K562 (cell line): Measurements from ENCODE around the gene CLDN10. TPM values are rescaled to one million over a fixed set of nuclear protein-coding genes. Genes with fewer than 3 reads are reported as not detected.

Experiments
- ATAC-seq: fragments of 200-7000 bp; cut with Tn5 transposase; 3 replicates; pipeline ENCODE4 v1.9.1; 2020; ENCODE audit warnings: moderate library complexity
- BruUV-seq: library from RNA; stranded (reverse); fragments of 400-500 nt; replicated peaks from 2 replicates; lab custom pipeline; 2021; lab: Mats Ljungman, UMichigan
- CTCF ChIA-PET: fragments of 300-600 bp; formaldehyde crosslinking; extraction: SDS; loops from one replicate; lab custom pipeline; 2021; ENCODE audit warnings: low intra/inter-chr PET ratio; lab: Yijun Ruan, JAX
- POLR2A ChIA-PET: fragments of 300-600, 350-650 bp; sonication (Branson Sonifier 250); formaldehyde crosslinking; extraction: SDS; loops from one replicate; lab custom pipeline; 2021; ENCODE audit warnings: antibody characterized with exemption, inconsistent platforms; lab: Yijun Ruan, JAX
- DNase-seq, 4 experiments: peaks; one replicate each; pipeline versions ENCODE4 v3.0.0 to v3.0.0-alpha.2; 2011 to 2018; ENCODE audit warnings: low spot score in 3 of 4, mixed read lengths in 3 of 4; ENCODE audit errors: extremely low read depth in 1 of 4
- FAIRE-seq: peaks from 2 replicates; lab custom pipeline; 2011; peaks lifted over from hg19 to GRCh38; lab: Jason Lieb, UNC
- H2AFZ ChIP-seq: 2 replicates; pipeline ENCODE4 v1.6.0; 2011; ENCODE audit warnings: low read depth, low read length, control low read depth, inconsistent platforms
- H3K27ac ChIP-seq: fragments of 200-600 bp; 3 replicates; pipeline ENCODE4 v1.8.0; 2011; ENCODE audit warnings: low read depth, mild to moderate bottlenecking, control low read depth, inconsistent platforms, low read length, moderate library complexity, mixed read lengths; ENCODE audit errors: extremely low read depth
- H3K27me3 ChIP-seq, 2 experiments: fragments of 300-600 bp in 1 of 2; 2 replicates in 1 of 2; 3 replicates in 1 of 2; pipeline versions ENCODE4 v1.6.0 to v1.8.0; 2011; ENCODE audit warnings: inconsistent platforms in 2 of 2, low read length in 2 of 2, mild to moderate bottlenecking in 1 of 2, mixed read lengths in 1 of 2, moderate library complexity in 1 of 2; ENCODE audit not compliant: control insufficient read depth in 2 of 2, insufficient read depth in 2 of 2
- H3K36me3 ChIP-seq: fragments of 300-600 bp; 3 replicates; pipeline ENCODE4 v1.8.0; 2011; ENCODE audit warnings: mild to moderate bottlenecking, low read length, inconsistent platforms; ENCODE audit not compliant: control insufficient read depth, insufficient read depth
- H3K4me1 ChIP-seq, 2 experiments: fragments of 200-600 bp in 1 of 2; replicated peaks in 1 of 2; 2 replicates in 1 of 2; 3 replicates in 1 of 2; pipeline versions ENCODE4 v1.5.1 to v1.8.0; 2011; ENCODE audit warnings: inconsistent platforms in 2 of 2, low read length in 2 of 2, mild to moderate bottlenecking in 1 of 2, mixed read lengths in 1 of 2, moderate library complexity in 1 of 2; ENCODE audit not compliant: control insufficient read depth in 2 of 2, insufficient read depth in 2 of 2
- H3K4me2 ChIP-seq: 2 replicates; pipeline ENCODE4 v1.6.1; 2011; ENCODE audit warnings: low read length, control low read depth, inconsistent platforms, mixed read lengths; ENCODE audit not compliant: insufficient read depth
- H3K4me3 ChIP-seq: fragments of 200-600 bp; sonication (generic), shearing (Covaris generic); 2 replicates; pipeline ENCODE4 v1.5.1; 2016; ENCODE audit warnings: control low read depth, inconsistent platforms
- H3K79me2 ChIP-seq: fragments of 200-600 bp; 3 replicates; pipeline ENCODE4 v1.8.0; 2011; ENCODE audit warnings: low read length, inconsistent platforms; ENCODE audit not compliant: control insufficient read depth, insufficient read depth
- H3K9ac ChIP-seq, 2 experiments: 2 replicates each; pipeline versions ENCODE4 v1.6.0 to v1.6.1; 2011; ENCODE audit warnings: low read depth in 2 of 2, low read length in 2 of 2, control low read depth in 1 of 2, inconsistent platforms in 1 of 2, mild to moderate bottlenecking in 1 of 2, mixed read lengths in 1 of 2; ENCODE audit not compliant: insufficient read depth in 1 of 2
- H3K9me1 ChIP-seq: one replicate; pipeline ENCODE4 v1.6.0; 2011; ENCODE audit warnings: inconsistent platforms, mild to moderate bottlenecking, low read length, moderate library complexity; ENCODE audit not compliant: control insufficient read depth, insufficient read depth
- H3K9me3 ChIP-seq: replicated peaks from 2 replicates; pipeline ENCODE4 v1.5.1; 2011; ENCODE audit warnings: low read depth, low read length, inconsistent platforms; ENCODE audit not compliant: control insufficient read depth, insufficient read depth
- H4K20me1 ChIP-seq: replicated peaks from 2 replicates; pipeline ENCODE4 v1.6.1; 2011; ENCODE audit warnings: low read length, inconsistent platforms, mixed read lengths; ENCODE audit not compliant: control insufficient read depth, insufficient read depth
- ETV1 ChIP-seq: fragments of 450-650 bp; conservative IDR thresholded peaks from 2 replicates; pipeline ENCODE4 v1.6.1; 2016; ENCODE audit warnings: missing genetic modification characterization, control low read depth, low read depth, missing compliant biosample characterization
- KAT8 ChIP-seq: fragments of 450-650 bp; IDR thresholded peaks from 2 replicates; pipeline ENCODE4 v1.6.1; 2016; ENCODE audit warnings: low read depth, mild to moderate bottlenecking
- PCBP1 ChIP-seq: fragments of 200-400 bp; formaldehyde crosslinking; IDR thresholded peaks from 2 replicates; pipeline ENCODE4 v1.6.1; 2018; ENCODE audit warnings: mild to moderate bottlenecking, low read depth, low read length; ENCODE audit not compliant: poor library complexity, severe bottlenecking
- TBL1XR1 ChIP-seq, 2 experiments: IDR thresholded peaks; 2 replicates each; pipeline ENCODE4 v1.6.1; 2012; ENCODE audit warnings: improper control_type of control experiment in 2 of 2, low read length in 2 of 2, mild to moderate bottlenecking in 1 of 2
- UBTF ChIP-seq, 2 experiments: IDR thresholded peaks; 2 replicates each; pipeline ENCODE4 v1.6.1; 2012; ENCODE audit warnings: improper control_type of control experiment in 2 of 2, low read depth in 2 of 2, low read length in 2 of 2, borderline replicate concordance in 1 of 2
- ZBTB5 ChIP-seq: fragments of 450-650 bp; IDR thresholded peaks from 2 replicates; pipeline ENCODE4 v1.6.1; 2017; ENCODE audit warnings: antibody characterized with exemption
- ZKSCAN3 ChIP-seq: fragments of 250-450 bp; sonication (Bioruptor Pico); IDR thresholded peaks from 2 replicates; pipeline ENCODE4 v1.4.0; 2020
- ZNF12 ChIP-seq: sonication (generic); formaldehyde crosslinking; IDR thresholded peaks from 2 replicates; pipeline ENCODE4 v1.4.0; 2020; ENCODE audit warnings: mild to moderate bottlenecking, missing genetic modification reagents
- ZNF143 ChIP-seq: sonication (generic); formaldehyde crosslinking; IDR thresholded peaks from 2 replicates; pipeline ENCODE4 v1.9.0; 2022; ENCODE audit warnings: mild to moderate bottlenecking, missing genetic modification reagents
- WGBS: fragments of 100-300 bp; shearing (Covaris generic); methylation state at CpG from one replicate; pipeline ENCODE4 v1.1.6; 2016; ENCODE audit warnings: low coverage, mixed read lengths; ENCODE audit not compliant: insufficient coverage; ENCODE audit errors: missing lambda C conversion rate; 5-methylcytosine and 5-hydroxymethylcytosine counted together
- in situ Hi-C: fragments of 300-500 bp; cut with MboI; formaldehyde crosslinking; loops from 4 replicates; pipeline ENCODE4 v1.15.0; 2018; ENCODE audit warnings: inconsistent platforms, mixed read lengths
- intact Hi-C: fragments of 100-400 bp; cut with micrococcal nuclease; formaldehyde crosslinking; loops from 2 replicates; pipeline ENCODE4 v1.14.2; 2022
- polyA plus RNA-seq, 8 experiments: library from polyadenylated mRNA; depleted of rRNA in 4 of 8; stranded (reverse) in 5 of 8; unstranded in 3 of 8; fragments of >200 nt; fragmentation: Nextera tagmentation in 2 of 8; fragmentation: Illumina TruSeq in 1 of 8; extraction: Ambion mirVana in 2 of 8; extraction: Trizol in 1 of 8; gene quantifications; 2 replicates each; pipeline versions ENCODE4 v1.2.1 to v1.2.3, GENCODE V29; 2011 to 2014; ENCODE audit warnings: inconsistent platforms in 1 of 8, missing spikeins in 1 of 8
- total RNA-seq, 7 experiments: library from RNA; depleted of rRNA in 6 of 7; stranded (reverse); fragments of >200 nt in 6 of 7; fragmentation: Illumina TruSeq in 2 of 7; extraction: Trizol in 2 of 7; gene quantifications; 2 replicates each; pipeline versions ENCODE4 v1.2.1 to v1.2.3, GENCODE V29; 2011 to 2021; ENCODE audit warnings: low replicate concordance in 1 of 7

CLDN10 gene
- total and polyA plus RNA-seq, 9 of the 15 experiments (the other 6 are each of a cell fraction or from before 2014, with no cell fraction given), result not detected

GRCh38 chr13:95628488-95628887, 76.0 kb downstream of the CLDN10 start:
- no TSS peak for BruUV-seq
- in situ Hi-C loops, result no loop called here
- H4K20me1 ChIP-seq, result no peaks in the 10 kb centered on the region
- H3K4me3 ChIP-seq, result no peak overlapping the region
- POLR2A ChIA-PET, result no interaction called here
- H3K9me1 ChIP-seq, result no peaks in the 10 kb centered on the region
- no peaks in the 10 kb centered on the region for H3K9me3 ChIP-seq
- 0% methylated on average over 1 of the region's 1 CpG for WGBS
- H3K4me2 ChIP-seq, result no peak overlapping the region
- H3K27me3 ChIP-seq, result peaks cover 0 to 13% of the 10 kb centered on the region in 2 experiments; a peak in 2 of 5 replicates
- ATAC-seq (no peak), DNase-seq (no peak), FAIRE-seq (no peak)
- no peaks in the 10 kb centered on the region for H3K4me1 ChIP-seq
- no peaks in the 10 kb centered on the region for H3K79me2 ChIP-seq
- no peak overlapping the region for H2AFZ ChIP-seq
- H3K36me3 ChIP-seq, result no peaks in the 10 kb centered on the region
- CTCF ChIA-PET, result interaction anchor here (0.5 kb wide), 1 partner anchor 17 kb away, joined by 3 read pairs; no protein-coding TSS in a partner anchor
- H3K27ac ChIP-seq, result no peak overlapping the region
- intact Hi-C loops, result loop anchor here (10.0 kb wide), 2 partner anchors 596 to 1336 kb away; no protein-coding TSS in a partner anchor
- H3K9ac ChIP-seq, result no peak overlapping the region
- TF ChIP-seq KAT8 (no peak), ZNF143 (no peak), ZNF12 (CRISPR knock-in tag) (no peak), PCBP1 (no peak), ZBTB5 (no peak), ZKSCAN3 (CRISPR knock-in tag) (no peak), TBL1XR1 (IDR thresholded peaks at IDR 0.05; ENCODE audit: low read length in 2 of 2) (no peak), UBTF (IDR thresholded peaks at IDR 0.05; ENCODE audit: borderline replicate concordance in 1 of 2, low read depth in 2 of 2, low read length in 2 of 2) (no peak), ETV1 (no peak)
